Activated naive CD8-positive, alpha-beta T cell (primary cell): ENCODE measurements around the gene SLIT3.

Source experiments
- H3K27ac Mint-ChIP-seq: one replicate; pipeline ENCODE4 v1.8.0; 2021; ENCODE audit warnings: mixed read lengths
- H3K27me3 Mint-ChIP-seq: one replicate; pipeline ENCODE4 v1.8.0; 2021; ENCODE audit warnings: mixed read lengths
- H3K36me3 Mint-ChIP-seq: one replicate; pipeline ENCODE4 v1.8.0; 2021; ENCODE audit warnings: mixed read lengths
- H3K4me1 Mint-ChIP-seq: one replicate; pipeline ENCODE4 v1.8.0; 2021; ENCODE audit warnings: low read depth, mixed read lengths
- H3K4me3 Mint-ChIP-seq: one replicate; pipeline ENCODE4 v1.8.0; 2021; ENCODE audit warnings: mild to moderate bottlenecking, mixed read lengths
- H3K9me3 Mint-ChIP-seq: one replicate; pipeline ENCODE4 v1.8.0; 2021; ENCODE audit warnings: low read depth, mixed read lengths

The SLIT3 gene

DNA sequence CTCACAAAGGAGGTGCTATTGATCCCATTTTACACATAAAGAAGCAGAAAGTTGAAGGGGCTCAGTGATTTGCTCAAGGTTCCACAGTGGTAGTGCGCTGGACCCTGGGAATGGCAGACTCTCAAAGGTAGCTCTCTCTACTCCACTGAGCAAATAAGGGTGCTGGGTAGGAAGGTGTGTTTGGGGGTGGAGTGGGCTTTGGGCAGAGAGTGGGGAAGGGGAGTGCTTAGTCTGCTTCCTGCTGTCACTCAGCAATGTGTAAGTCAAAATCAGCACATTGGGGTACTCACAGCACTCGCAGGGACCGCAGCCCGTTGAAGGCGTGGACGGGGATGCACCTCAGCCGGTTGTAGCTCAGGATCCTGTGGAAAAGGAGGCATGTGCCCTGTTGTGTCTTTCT, 579.0 kb downstream of the SLIT3 start:
- no peak overlapping the region for H3K4me3 Mint-ChIP-seq
- H3K4me1 Mint-ChIP-seq: no peaks in the 10 kb centered on the region
- H3K27ac Mint-ChIP-seq: no peak overlapping the region
- no peaks in the 10 kb centered on the region for H3K9me3 Mint-ChIP-seq
- no peaks in the 10 kb centered on the region for H3K36me3 Mint-ChIP-seq
- H3K27me3 Mint-ChIP-seq: peaks cover 15% of the 10 kb centered on the region

- Mint-ChIP-seq H3K4me1 (no peaks in the 10 kb centered on the region), H3K36me3 (no peaks in the 10 kb centered on the region), H3K9me3 (no peaks in the 10 kb centered on the region), H3K27ac (no peak overlapping the region), H3K27me3 (peaks cover 15% of the 10 kb centered on the region), H3K4me3 (no peak overlapping the region)
These were observed 579.8 kb downstream of the SLIT3 start for GRCh38 chr5:168721002-168721753.

GRCh38 chr5:168720575-168720974, 580.4 kb downstream of the SLIT3 start:
- Mint-ChIP-seq H3K27ac (no peak overlapping the region), H3K9me3 (no peaks in the 10 kb centered on the region), H3K36me3 (no peaks in the 10 kb centered on the region), H3K27me3 (peaks cover 12% of the 10 kb centered on the region), H3K4me3 (no peak overlapping the region), H3K4me1 (no peaks in the 10 kb centered on the region)

DNA sequence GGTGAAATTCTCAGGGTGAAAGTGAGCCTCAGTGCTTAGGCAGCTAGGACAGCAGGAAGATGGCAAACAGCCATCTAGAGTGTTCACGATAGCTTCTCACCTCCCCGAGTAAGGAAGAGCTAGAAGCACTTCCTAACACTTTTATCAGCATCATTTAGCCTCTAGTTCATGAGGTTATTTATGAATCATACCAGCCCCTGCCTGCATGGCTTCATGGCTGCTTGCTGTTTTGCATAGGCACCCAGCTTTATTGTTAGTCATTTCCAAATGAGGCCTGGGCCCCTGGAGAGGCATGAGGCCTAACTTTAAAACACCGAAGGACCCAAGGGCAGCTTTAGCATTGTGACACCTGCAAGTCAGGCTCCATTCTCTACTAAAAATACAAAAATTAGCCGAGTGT, 586.9 kb downstream of the SLIT3 start:
- no peaks in the 10 kb centered on the region for H3K4me1 Mint-ChIP-seq

GRCh38 chr5:168713051-168713450, 587.9 kb downstream of the SLIT3 start:
- Mint-ChIP-seq H3K9me3 (no peaks in the 10 kb centered on the region), H3K27ac (no peak overlapping the region), H3K36me3 (no peaks in the 10 kb centered on the region), H3K4me3 (no peak overlapping the region), H3K27me3 (peaks cover 1% of the 10 kb centered on the region), H3K4me1 (no peaks in the 10 kb centered on the region)

More for the DNA sequence above, 586.9 kb downstream of the SLIT3 start:
- no peak overlapping the region for H3K4me3 Mint-ChIP-seq
- no peaks in the 10 kb centered on the region for H3K36me3 Mint-ChIP-seq
- peaks cover 1% of the 10 kb centered on the region for H3K27me3 Mint-ChIP-seq
- H3K9me3 Mint-ChIP-seq: no peaks in the 10 kb centered on the region
- H3K27ac Mint-ChIP-seq: no peak overlapping the region

DNA sequence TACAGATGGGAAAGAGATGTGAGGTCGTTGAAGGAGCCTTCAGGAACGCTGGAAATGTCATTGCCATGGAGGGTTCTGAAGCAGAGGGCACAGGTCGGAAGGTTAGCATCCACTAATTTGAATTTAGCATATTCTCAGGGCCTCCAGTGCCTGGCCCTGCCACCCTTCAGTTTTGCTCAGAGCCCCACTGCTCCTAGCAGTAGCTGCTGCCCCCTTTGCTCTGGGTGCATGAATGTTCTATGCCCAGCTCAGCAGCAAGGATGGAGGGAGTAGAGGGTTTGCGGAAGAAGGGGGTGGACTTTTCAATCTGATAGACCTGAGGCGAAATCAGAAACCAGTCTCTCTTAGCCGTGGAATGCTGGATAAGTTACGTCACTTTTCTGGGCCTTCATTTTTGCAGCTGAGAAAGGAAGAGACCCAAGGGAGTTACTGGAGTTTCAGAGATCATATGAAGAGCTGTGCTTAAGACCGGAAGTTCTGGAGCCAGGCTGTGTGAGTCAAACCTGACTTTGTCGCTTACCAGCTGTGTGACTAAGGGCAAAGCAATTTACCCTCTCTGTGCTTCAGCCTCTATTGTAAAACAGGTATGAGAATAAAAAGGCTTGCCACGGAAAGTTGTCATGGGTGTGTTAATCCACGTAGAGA, 588.5 kb downstream of the SLIT3 start:
- H3K4me3 Mint-ChIP-seq: no peak overlapping the region
- H3K4me1 Mint-ChIP-seq: no peaks in the 10 kb centered on the region
- no peaks in the 10 kb centered on the region for H3K9me3 Mint-ChIP-seq
- no peak overlapping the region for H3K27ac Mint-ChIP-seq
- H3K36me3 Mint-ChIP-seq: no peaks in the 10 kb centered on the region
- H3K27me3 Mint-ChIP-seq: peaks cover 1% of the 10 kb centered on the region

DNA sequence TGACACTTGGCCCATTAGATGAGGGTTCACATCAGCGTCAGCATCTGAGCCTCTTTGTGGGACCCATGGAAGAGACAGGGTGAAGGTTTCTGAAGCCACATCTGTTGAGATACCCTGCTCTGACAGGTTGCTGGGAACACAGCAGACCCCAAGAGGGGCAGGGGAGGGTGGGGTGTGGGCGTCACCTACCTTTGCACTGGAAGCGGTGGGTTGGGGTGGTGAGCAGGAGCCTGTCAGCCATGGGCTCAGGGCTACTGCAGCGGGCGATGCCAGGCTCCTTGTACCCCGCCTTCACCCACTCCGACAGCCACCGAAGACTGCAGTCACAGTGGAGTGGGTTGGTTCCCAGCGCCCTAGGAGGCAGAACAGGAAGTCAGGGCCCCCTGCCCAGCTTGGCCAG, 590.2 kb downstream of the SLIT3 start:
- Mint-ChIP-seq H3K4me3 (no peak overlapping the region), H3K27me3 (peaks cover 1% of the 10 kb centered on the region), H3K4me1 (no peaks in the 10 kb centered on the region), H3K27ac (no peak overlapping the region), H3K9me3 (no peaks in the 10 kb centered on the region), H3K36me3 (no peaks in the 10 kb centered on the region)

- Mint-ChIP-seq H3K9me3 (no peaks in the 10 kb centered on the region), H3K4me1 (no peaks in the 10 kb centered on the region), H3K27ac (no peak overlapping the region), H3K36me3 (no peaks in the 10 kb centered on the region), H3K27me3 (peaks cover 1% of the 10 kb centered on the region), H3K4me3 (no peak overlapping the region)
These were observed 592.9 kb downstream of the SLIT3 start for GRCh38 chr5:168707716-168708695.

DNA sequence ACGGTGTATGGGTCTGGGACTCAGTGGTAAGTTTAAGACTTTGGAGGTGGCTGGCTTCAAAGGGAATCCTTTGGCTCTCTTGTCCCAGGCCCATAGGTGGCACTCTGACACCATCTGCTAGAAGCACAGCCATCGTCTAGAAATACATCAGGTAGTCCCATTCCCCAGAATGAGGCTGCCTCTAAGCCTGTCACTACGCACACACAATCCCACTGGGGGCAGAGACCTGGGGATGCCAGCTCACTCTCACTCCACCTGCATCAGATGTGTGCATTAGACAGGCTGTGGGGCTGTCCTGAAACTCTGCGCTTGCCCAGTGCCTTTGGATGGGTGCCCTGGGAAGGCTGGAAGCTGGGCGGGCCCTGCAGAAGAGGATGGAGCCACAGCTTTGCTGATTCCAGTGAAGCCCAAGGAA, 594.3 kb downstream of the SLIT3 start:
- Mint-ChIP-seq H3K9me3 (no peaks in the 10 kb centered on the region), H3K4me3 (no peak overlapping the region), H3K27me3 (peaks cover 1% of the 10 kb centered on the region), H3K36me3 (no peaks in the 10 kb centered on the region), H3K4me1 (no peaks in the 10 kb centered on the region), H3K27ac (no peak overlapping the region)

GRCh38 chr5:168705321-168705720, 595.6 kb downstream of the SLIT3 start:
- Mint-ChIP-seq H3K4me3 (no peak overlapping the region), H3K9me3 (no peaks in the 10 kb centered on the region), H3K4me1 (no peaks in the 10 kb centered on the region), H3K36me3 (no peaks in the 10 kb centered on the region), H3K27ac (no peak overlapping the region), H3K27me3 (no peaks in the 10 kb centered on the region)

DNA sequence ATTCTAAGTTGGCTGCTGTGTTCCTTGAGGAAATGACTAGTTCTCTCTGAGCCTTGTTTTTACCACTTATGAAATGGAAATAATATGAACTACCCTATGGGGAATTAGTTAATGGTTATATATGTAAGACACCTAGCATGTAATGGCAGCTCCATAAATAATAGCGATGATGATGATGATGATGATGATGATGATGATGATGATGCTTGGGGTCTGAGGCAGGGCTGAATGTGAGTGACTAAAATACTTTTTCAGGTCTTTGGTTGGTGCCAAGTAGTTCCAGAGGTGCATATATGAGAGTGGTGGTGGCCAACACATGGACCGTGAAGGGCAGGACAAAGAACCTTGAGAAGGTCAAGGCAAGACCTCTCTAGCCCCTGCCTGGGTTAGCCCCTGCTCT, 598.4 kb downstream of the SLIT3 start:
- no peak overlapping the region for H3K27ac Mint-ChIP-seq
- H3K4me1 Mint-ChIP-seq: no peaks in the 10 kb centered on the region
- no peak overlapping the region for H3K4me3 Mint-ChIP-seq
- H3K27me3 Mint-ChIP-seq: no peaks in the 10 kb centered on the region
- H3K36me3 Mint-ChIP-seq: no peaks in the 10 kb centered on the region
- H3K9me3 Mint-ChIP-seq: no peaks in the 10 kb centered on the region

DNA sequence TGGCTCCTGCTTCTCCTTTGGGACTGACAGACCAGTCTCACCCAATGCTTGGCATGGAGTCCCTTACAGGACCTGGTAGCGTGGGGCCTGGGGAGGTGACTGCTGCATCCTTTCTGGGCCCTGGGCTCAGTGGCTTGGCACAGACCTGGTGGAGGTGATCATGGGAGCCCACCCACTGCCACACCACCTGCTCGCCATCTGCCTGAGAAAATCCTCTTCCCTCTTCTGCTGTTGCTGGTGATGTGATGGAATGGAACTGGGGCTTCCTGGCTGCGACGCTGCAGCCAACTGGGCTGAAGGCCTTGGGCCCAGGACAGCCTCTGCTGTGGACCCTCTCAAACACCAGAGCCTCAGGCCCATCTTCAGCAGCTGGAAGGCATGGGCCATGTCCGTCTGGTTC, 599.3 kb downstream of the SLIT3 start:
- Mint-ChIP-seq H3K9me3 (no peaks in the 10 kb centered on the region), H3K27me3 (no peaks in the 10 kb centered on the region), H3K36me3 (no peaks in the 10 kb centered on the region), H3K4me1 (no peaks in the 10 kb centered on the region), H3K27ac (no peak overlapping the region), H3K4me3 (no peak overlapping the region)

GRCh38 chr5:168699002-168699401, 601.9 kb downstream of the SLIT3 start:
- no peak overlapping the region for H3K4me3 Mint-ChIP-seq
- H3K27ac Mint-ChIP-seq: no peak overlapping the region
- H3K27me3 Mint-ChIP-seq: no peaks in the 10 kb centered on the region
- no peaks in the 10 kb centered on the region for H3K4me1 Mint-ChIP-seq
- H3K9me3 Mint-ChIP-seq: no peaks in the 10 kb centered on the region
- H3K36me3 Mint-ChIP-seq: no peaks in the 10 kb centered on the region

DNA sequence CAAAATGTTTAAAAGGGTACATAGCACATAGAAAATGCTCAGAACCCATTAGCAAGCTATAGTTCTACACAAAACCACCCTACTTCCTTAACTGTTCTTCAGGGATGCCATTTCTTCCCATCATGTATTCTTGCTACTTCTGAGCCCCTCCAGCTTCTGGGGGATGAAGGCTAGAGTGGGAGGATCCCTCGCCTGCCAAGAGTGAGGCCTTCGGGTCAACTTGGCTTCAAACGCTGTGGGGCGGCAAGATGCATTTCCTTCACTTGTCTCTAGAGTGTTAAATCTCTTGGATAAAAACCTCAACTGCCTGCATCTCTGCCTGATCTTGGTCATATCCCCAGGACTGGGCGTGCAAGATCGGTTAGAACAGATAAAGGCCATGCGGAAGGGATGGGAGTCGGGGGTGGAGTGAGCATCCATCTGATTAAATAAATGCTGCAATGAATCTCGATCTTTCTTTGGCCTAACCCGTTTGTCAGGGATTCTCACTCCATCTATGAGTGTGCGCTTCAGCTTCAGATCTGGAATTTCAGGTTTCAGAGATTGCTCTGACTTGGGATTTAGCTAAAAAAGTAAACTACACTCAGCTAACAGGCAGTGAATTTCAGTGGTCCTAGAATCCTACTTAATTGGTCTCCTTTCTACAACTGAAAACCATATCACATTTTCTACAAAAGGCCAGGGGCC, 603.8 kb downstream of the SLIT3 start:
- Mint-ChIP-seq H3K9me3 (no peaks in the 10 kb centered on the region), H3K27ac (no peak overlapping the region), H3K36me3 (no peaks in the 10 kb centered on the region), H3K27me3 (no peaks in the 10 kb centered on the region), H3K4me1 (no peaks in the 10 kb centered on the region), H3K4me3 (no peak overlapping the region)
